Measurements from ENCODE around the gene HDAC2.
A peak's percentile ranks its signal among the peaks of the same experiment; 100 is the strongest.

Gene HDAC2

DNA sequence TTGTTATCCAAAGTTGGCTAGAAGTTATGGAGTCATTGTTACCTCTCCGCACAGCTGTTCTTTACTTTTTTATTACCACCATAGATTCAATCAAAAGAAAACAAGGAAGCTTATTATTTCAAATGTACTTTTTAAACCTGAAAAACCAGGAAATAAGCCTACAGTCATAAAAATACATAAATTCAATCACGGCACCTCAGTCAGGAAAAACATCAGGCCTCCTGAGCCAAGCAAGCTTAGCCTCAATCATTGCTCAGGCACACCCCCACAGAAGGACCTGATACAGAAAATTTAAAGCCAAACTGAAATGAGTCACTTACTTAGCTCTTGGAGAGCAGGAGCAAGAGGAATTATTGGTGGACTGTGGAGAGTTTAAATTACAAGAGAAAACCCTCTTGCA lies 69.5 kb downstream of the HDAC2 start:
- no peak for TF ChIP-seq BACH2 (CRISPR knock-in tag; IDR thresholded peaks at IDR 0.05; ENCODE audit: borderline replicate concordance)
- TF ChIP-seq ZC3H10 (CRISPR knock-in tag; IDR thresholded peaks at IDR 0.05), result no peak
- no peak for TF ChIP-seq RARB (CRISPR knock-in tag; IDR thresholded peaks at IDR 0.05)
- no peak for TF ChIP-seq ARNTL (CRISPR knock-in tag; IDR thresholded peaks at IDR 0.05; ENCODE audit: borderline replicate concordance, low read depth)
- TF ChIP-seq TCF4 (CRISPR knock-in tag; IDR thresholded peaks at IDR 0.05; ENCODE audit: borderline replicate concordance), result no peak
- TF ChIP-seq ZFP3 (CRISPR knock-in tag; IDR thresholded peaks at IDR 0.05), result no peak
- no peak for TF ChIP-seq ESRRG (CRISPR knock-in tag; IDR thresholded peaks at IDR 0.05)
- TF ChIP-seq, protein P1, sequence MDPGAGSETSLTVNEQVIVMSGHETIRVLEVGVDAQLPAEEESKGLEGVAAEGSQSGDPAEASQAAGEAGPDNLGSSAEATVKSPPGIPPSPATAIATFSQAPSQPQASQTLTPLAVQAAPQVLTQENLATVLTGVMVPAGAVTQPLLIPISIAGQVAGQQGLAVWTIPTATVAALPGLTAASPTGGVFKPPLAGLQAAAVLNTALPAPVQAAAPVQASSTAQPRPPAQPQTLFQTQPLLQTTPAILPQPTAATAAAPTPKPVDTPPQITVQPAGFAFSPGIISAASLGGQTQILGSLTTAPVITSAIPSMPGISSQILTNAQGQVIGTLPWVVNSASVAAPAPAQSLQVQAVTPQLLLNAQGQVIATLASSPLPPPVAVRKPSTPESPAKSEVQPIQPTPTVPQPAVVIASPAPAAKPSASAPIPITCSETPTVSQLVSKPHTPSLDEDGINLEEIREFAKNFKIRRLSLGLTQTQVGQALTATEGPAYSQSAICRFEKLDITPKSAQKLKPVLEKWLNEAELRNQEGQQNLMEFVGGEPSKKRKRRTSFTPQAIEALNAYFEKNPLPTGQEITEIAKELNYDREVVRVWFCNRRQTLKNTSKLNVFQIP (CRISPR knock-in tag; IDR thresholded peaks at IDR 0.05; ENCODE audit: borderline replicate concordance, low read depth), result no peak
- TF ChIP-seq OSR1 (CRISPR knock-in tag; IDR thresholded peaks at IDR 0.05), result no peak
- no peak for TF ChIP-seq TSHZ2 (CRISPR knock-in tag; IDR thresholded peaks at IDR 0.05)
- no peak for TF ChIP-seq ZNF70 (CRISPR knock-in tag; IDR thresholded peaks at IDR 0.05)
- no peak for TF ChIP-seq ZFP30 (CRISPR knock-in tag; IDR thresholded peaks at IDR 0.05)
- ATAC-seq, result peak; percentile 77

- TF ChIP-seq CSRNP3 (CRISPR knock-in tag; IDR thresholded peaks at IDR 0.05), result no peak
- no peak; the same call in 1 of the 2 replicates for TF ChIP-seq ISL1 (CRISPR knock-in tag; IDR thresholded peaks at IDR 0.05)
- no peak for TF ChIP-seq ZNF70 (CRISPR knock-in tag; IDR thresholded peaks at IDR 0.05)
- TF ChIP-seq OSR1 (CRISPR knock-in tag; IDR thresholded peaks at IDR 0.05), result no peak
- no peak for TF ChIP-seq PPARA (CRISPR knock-in tag; IDR thresholded peaks at IDR 0.05; ENCODE audit: borderline replicate concordance)
- TF ChIP-seq ZC3H10 (CRISPR knock-in tag; IDR thresholded peaks at IDR 0.05), result no peak
- TF ChIP-seq TSHZ2 (CRISPR knock-in tag; IDR thresholded peaks at IDR 0.05), result no peak
- no peak for TF ChIP-seq RARB (CRISPR knock-in tag; IDR thresholded peaks at IDR 0.05)
- TF ChIP-seq CSDC2 (CRISPR knock-in tag; IDR thresholded peaks at IDR 0.05), result no peak
- TF ChIP-seq ESRRG (CRISPR knock-in tag; IDR thresholded peaks at IDR 0.05), result no peak
- TF ChIP-seq CREB5 (CRISPR knock-in tag; IDR thresholded peaks at IDR 0.05; ENCODE audit: low read depth), result no peak
- TF ChIP-seq BACH2 (CRISPR knock-in tag; IDR thresholded peaks at IDR 0.05; ENCODE audit: borderline replicate concordance), result no peak
- TF ChIP-seq TCF4 (CRISPR knock-in tag; IDR thresholded peaks at IDR 0.05; ENCODE audit: borderline replicate concordance), result no peak
- TF ChIP-seq PATZ1 (CRISPR knock-in tag; IDR thresholded peaks at IDR 0.05; ENCODE audit: borderline replicate concordance), result no peak
- no peak for TF ChIP-seq SNAI2 (CRISPR knock-in tag; IDR thresholded peaks at IDR 0.05)
- no peak for TF ChIP-seq ZNF565 (CRISPR knock-in tag; conservative IDR thresholded peaks at IDR 0.05; ENCODE audit: low read depth)
- no peak for TF ChIP-seq ZFP30 (CRISPR knock-in tag; IDR thresholded peaks at IDR 0.05)
- TF ChIP-seq ZFP3 (CRISPR knock-in tag; IDR thresholded peaks at IDR 0.05), result no peak
- TF ChIP-seq GLIS3 (CRISPR knock-in tag; IDR thresholded peaks at IDR 0.05), result no peak
- ATAC-seq, result peak; percentile 80
Measured at GRCh38 chr6:113894712-113895674, 76.0 kb downstream of the HDAC2 start.

Data from SK-N-SH treated with all-trans-retinoic acid at 6 μM for 48 hours (cell line).